ENCODE data around the gene SPAG6. TPM values are rescaled to one million over a fixed set of nuclear protein-coding genes. Genes with fewer than 3 reads are reported as not detected.

Gene SPAG6
- total RNA-seq = not detected

DNA sequence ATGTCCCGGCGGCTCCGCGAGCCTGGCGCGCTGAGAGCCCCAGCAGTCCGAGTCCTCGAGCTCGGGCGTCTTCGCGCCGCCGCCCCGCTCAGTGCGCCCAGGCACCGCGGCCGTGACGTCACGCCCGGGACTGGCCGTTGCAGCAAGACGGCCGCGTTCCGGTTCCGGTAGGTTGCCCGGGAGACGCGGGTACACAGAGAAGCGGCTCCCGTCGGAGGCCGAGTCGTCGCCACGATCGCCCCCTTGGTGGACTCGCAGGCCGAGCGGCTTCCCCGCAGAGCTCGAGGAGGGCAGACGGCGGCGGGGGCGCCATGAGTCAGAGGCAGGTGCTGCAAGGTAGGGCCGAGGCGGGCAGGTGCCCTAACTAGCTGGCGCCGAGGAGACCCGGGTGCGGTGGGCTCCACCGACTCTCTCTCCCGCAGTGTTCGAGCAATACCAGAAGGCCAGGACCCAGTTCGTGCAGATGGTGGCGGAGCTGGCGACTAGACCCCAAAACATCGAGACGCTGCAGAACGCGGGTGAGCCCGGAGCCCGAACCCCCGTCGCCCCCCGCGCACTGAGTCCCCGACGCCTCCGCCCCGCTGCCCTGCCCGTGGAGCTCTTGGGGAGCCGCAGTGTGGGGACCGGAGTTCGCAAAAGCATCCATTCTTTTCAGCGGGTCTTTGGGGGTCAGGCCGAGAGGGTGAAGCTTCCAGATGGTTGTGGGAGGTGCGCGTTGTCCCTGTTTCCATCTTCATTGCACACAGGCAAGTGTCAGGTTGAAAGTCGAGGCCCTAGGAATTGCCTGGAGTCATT is at the start of gene SPAG6:
TSS of gene SPAG6 (plus strand) at position 196 of the 795 bp plus-strand sequence. CDS start at position 312, 116 bp downstream.
- no peak for ATAC-seq (ENCODE audit: insufficient number of reproducible peaks, low FRiP score, low read depth)
- DNase-seq (ENCODE audit: low spot score) = no peak
- no peak for TF ChIP-seq CTCF (IDR thresholded peaks at IDR 0.05)
- Histone ChIP-seq H3K27me3 (replicated peaks; ENCODE audit: insufficient read depth) (peaks cover 48% of the 10 kb centered on the region), H3K36me3 (no peaks in the 10 kb centered on the region), H3K9me3 (no peaks in the 10 kb centered on the region), H3K4me3 (peak within 1 kb of the TSS; percentile 47), H3K27ac (no peak within 1 kb of the TSS), H3K4me1 (ENCODE audit: control insufficient read depth in 1 of 2, low read depth in 2 of 2) (peaks cover 4 to 7% of the 10 kb centered on the region in 2 donors)

GRCh38 chr10:22301193-22301592 is 44.1 kb upstream of the SPAG6 start:
- Histone ChIP-seq H3K27me3 (replicated peaks; ENCODE audit: insufficient read depth) (no peaks in the 10 kb centered on the region), H3K36me3 (no peaks in the 10 kb centered on the region), H3K4me3 (no peak overlapping the region), H3K27ac (no peak overlapping the region), H3K9me3 (no peaks in the 10 kb centered on the region), H3K4me1 (ENCODE audit: control insufficient read depth in 1 of 2, low read depth in 2 of 2) (no peaks in the 10 kb centered on the region)
- ATAC-seq (ENCODE audit: insufficient number of reproducible peaks, low FRiP score, low read depth) (no peak), DNase-seq (ENCODE audit: low spot score) (no peak)
- no peak for TF ChIP-seq CTCF (IDR thresholded peaks at IDR 0.05)

- H3K27ac ChIP-seq = no peak overlapping the region
Measured at GRCh38 chr10:22303461-22303860, 41.8 kb upstream of the SPAG6 start.

DNA sequence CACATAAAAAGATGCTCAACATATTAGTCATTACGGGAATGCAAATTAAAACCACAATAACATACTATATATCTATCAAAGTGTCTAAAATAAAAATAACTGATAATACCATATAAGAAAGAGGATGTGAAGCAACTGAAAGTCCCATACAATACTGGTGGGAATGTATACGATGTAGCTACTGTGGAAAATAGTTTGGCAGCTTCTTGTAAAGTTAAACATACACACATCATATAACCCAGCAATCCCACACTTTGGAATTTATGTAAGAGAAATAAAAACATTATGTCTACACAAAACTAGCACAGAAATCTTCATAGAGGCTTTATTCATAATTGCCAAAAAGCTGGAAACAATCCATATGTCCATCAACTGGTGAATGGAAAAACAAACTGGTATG is 39.6 kb upstream of the SPAG6 start:
- Histone ChIP-seq H3K27ac (no peak overlapping the region), H3K27me3 (replicated peaks; ENCODE audit: insufficient read depth) (no peaks in the 10 kb centered on the region), H3K9me3 (no peaks in the 10 kb centered on the region), H3K4me3 (no peak overlapping the region), H3K4me1 (ENCODE audit: control insufficient read depth in 1 of 2, low read depth in 2 of 2) (no peaks in the 10 kb centered on the region), H3K36me3 (no peaks in the 10 kb centered on the region)
- no peak for TF ChIP-seq CTCF (IDR thresholded peaks at IDR 0.05)
- ATAC-seq (ENCODE audit: insufficient number of reproducible peaks, low FRiP score, low read depth) (no peak), DNase-seq (ENCODE audit: low spot score) (no peak)

More at GRCh38 chr10:22303461-22303860, 41.8 kb upstream of the SPAG6 start:
- ATAC-seq (ENCODE audit: insufficient number of reproducible peaks, low FRiP score, low read depth) (no peak), DNase-seq (ENCODE audit: low spot score) (no peak)
- TF ChIP-seq CTCF (IDR thresholded peaks at IDR 0.05) = no peak
- Histone ChIP-seq H3K4me3 (no peak overlapping the region), H3K36me3 (no peaks in the 10 kb centered on the region), H3K4me1 (ENCODE audit: control insufficient read depth in 1 of 2, low read depth in 2 of 2) (no peaks in the 10 kb centered on the region), H3K27me3 (replicated peaks; ENCODE audit: insufficient read depth) (no peaks in the 10 kb centered on the region), H3K9me3 (no peaks in the 10 kb centered on the region)

GRCh38 chr10:22308390-22308789 is 36.9 kb upstream of the SPAG6 start:
- Histone ChIP-seq H3K4me3 (no peak overlapping the region), H3K4me1 (ENCODE audit: control insufficient read depth in 1 of 2, low read depth in 2 of 2) (no peaks in the 10 kb centered on the region), H3K9me3 (no peaks in the 10 kb centered on the region), H3K27me3 (replicated peaks; ENCODE audit: insufficient read depth) (no peaks in the 10 kb centered on the region), H3K27ac (no peak overlapping the region), H3K36me3 (no peaks in the 10 kb centered on the region)
- ATAC-seq (ENCODE audit: insufficient number of reproducible peaks, low FRiP score, low read depth) (no peak), DNase-seq (ENCODE audit: low spot score) (no peak)
- TF ChIP-seq CTCF (IDR thresholded peaks at IDR 0.05) = no peak
